Activated CD4-positive, alpha-beta T cell treated with anti-CD3 and anti-CD28 coated beads, Interleukin-2, amount 50 U/mL, for 48 hours (primary cell): ENCODE results near the gene YPEL5.

Experiments
- DNase-seq, 2 experiments: peaks; one replicate each; pipeline ENCODE4 v3.0.0-alpha.2; 2020

Gene YPEL5

GRCh38 chr2:30208453-30208852 is 61.6 kb downstream of the YPEL5 start:
- DNase-seq = peak; percentile 42 to 56

- DNase-seq = no peak
These were observed 62.4 kb downstream of the YPEL5 start for GRCh38 chr2:30209227-30209626.
